ENCODE results near the gene RNF123. TPM values are rescaled to one million over a fixed set of nuclear protein-coding genes. Genes with fewer than 3 reads are reported as not detected.

Gene RNF123
- total RNA-seq, 1 experiment from 2014 or later = 40.6 TPM

DNA sequence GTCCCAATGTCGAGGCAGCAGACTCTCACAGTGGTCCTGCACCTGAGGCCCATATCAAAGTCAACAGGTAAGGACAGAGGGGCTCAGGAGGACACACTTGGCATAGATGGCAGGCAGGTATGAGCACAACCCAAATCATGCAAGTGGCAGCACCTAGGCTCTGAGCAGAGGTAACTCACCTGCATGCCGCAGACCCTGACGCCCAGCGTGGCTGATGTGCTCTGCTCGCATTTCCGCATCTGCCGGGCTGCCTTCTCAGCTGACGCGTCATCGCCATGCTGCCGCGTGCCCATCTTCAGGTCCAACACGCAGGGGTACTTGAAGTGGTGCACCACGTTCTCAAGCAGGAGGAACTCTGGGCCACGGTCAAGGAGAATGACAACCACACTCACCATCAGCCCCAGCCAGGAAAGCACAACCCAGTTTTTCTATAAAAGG, 38.6 kb downstream of the RNF123 start:
- Histone ChIP-seq H3K79me2 (ENCODE audit: insufficient read depth, low read length) (no peaks in the 10 kb centered on the region), H3K23ac (ENCODE audit: insufficient read length, low read depth, low read length) (no peak overlapping the region), H2BK20ac (ENCODE audit: low read depth, low read length, poor library complexity, severe bottlenecking) (no peak overlapping the region), H3K56ac (ENCODE audit: insufficient read length, low read depth, low read length) (no peak overlapping the region), H2BK12ac (ENCODE audit: insufficient read length, low read depth, low read length) (no peak overlapping the region), H4K91ac (ENCODE audit: insufficient read length, low read depth, low read length) (no peak overlapping the region), H2BK5ac (ENCODE audit: insufficient read length, low read length) (no peak overlapping the region), H4K5ac (ENCODE audit: insufficient read length, low read depth, low read length) (no peak overlapping the region), H4K8ac (replicated peaks; ENCODE audit: insufficient read length, low read depth, low read length) (no peak overlapping the region), H3K14ac (ENCODE audit: insufficient read depth, low read length) (no peak overlapping the region), H3K27ac (ENCODE audit: insufficient read length, low read depth, low read length) (no peak overlapping the region), H2AFZ (ENCODE audit: low read length) (no peak overlapping the region), H2AK5ac (ENCODE audit: insufficient read length, low read length) (no peak overlapping the region), H3K4me1 (ENCODE audit: insufficient read depth, low read length) (no peaks in the 10 kb centered on the region), H3K9me3 (ENCODE audit: control insufficient read depth, low read depth, low read length) (no peaks in the 10 kb centered on the region), H3K27me3 (ENCODE audit: insufficient read depth, low read length) (no peaks in the 10 kb centered on the region), H2BK120ac (ENCODE audit: low read depth, low read length, poor library complexity, severe bottlenecking) (no peak overlapping the region), H3K9ac (ENCODE audit: extremely low read depth, insufficient read length, low read length) (no peak overlapping the region), H3K23me2 (ENCODE audit: insufficient read length, low read depth, low read length, poor library complexity, severe bottlenecking) (peaks cover 14% of the 10 kb centered on the region), H3K79me1 (ENCODE audit: insufficient read depth, low read depth, low read length, poor library complexity, severe bottlenecking) (no peaks in the 10 kb centered on the region), H3K4me2 (ENCODE audit: insufficient read depth, insufficient read length, low read length) (no peak overlapping the region), H3K4ac (ENCODE audit: low read depth, low read length) (no peak overlapping the region), H4K20me1 (ENCODE audit: control insufficient read depth, insufficient read depth, insufficient read length) (no peaks in the 10 kb centered on the region), H3T11ph (ENCODE audit: low read length) (no peak overlapping the region), H3K18ac (ENCODE audit: insufficient read length, low read depth, low read length) (no peak overlapping the region), H2BK15ac (ENCODE audit: low read depth, low read length) (no peak overlapping the region)
- H3K27me3 Mint-ChIP-seq (ENCODE audit: low read depth) = no peaks in the 10 kb centered on the region
- no peaks in the 10 kb centered on the region for H3K9me3 Mint-ChIP-seq
- H3K27ac Mint-ChIP-seq = no peak overlapping the region
- peaks cover 6 to 10% of the 10 kb centered on the region in 2 experiments for H3K4me1 Mint-ChIP-seq
- WGBS (ENCODE audit: extremely low coverage, insufficient read length, low lambda C conversion rate) = no CpG with 5 or more reads among the region's 15 CpGs
- H3K36me3 Mint-ChIP-seq (ENCODE audit: insufficient read depth in 1 of 3, low read depth in 3 of 3) = peaks cover 8 to 52% (median 36%) of the 10 kb centered on the region in 3 experiments; a peak in 6 of 7 replicates
- TF ChIP-seq, protein P1, sequence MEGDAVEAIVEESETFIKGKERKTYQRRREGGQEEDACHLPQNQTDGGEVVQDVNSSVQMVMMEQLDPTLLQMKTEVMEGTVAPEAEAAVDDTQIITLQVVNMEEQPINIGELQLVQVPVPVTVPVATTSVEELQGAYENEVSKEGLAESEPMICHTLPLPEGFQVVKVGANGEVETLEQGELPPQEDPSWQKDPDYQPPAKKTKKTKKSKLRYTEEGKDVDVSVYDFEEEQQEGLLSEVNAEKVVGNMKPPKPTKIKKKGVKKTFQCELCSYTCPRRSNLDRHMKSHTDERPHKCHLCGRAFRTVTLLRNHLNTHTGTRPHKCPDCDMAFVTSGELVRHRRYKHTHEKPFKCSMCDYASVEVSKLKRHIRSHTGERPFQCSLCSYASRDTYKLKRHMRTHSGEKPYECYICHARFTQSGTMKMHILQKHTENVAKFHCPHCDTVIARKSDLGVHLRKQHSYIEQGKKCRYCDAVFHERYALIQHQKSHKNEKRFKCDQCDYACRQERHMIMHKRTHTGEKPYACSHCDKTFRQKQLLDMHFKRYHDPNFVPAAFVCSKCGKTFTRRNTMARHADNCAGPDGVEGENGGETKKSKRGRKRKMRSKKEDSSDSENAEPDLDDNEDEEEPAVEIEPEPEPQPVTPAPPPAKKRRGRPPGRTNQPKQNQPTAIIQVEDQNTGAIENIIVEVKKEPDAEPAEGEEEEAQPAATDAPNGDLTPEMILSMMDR (conservative IDR thresholded peaks at IDR 0.05) = no peak
- H3K4me3 Mint-ChIP-seq = no peak overlapping the region
- no peak for DNase-seq

All from H9 (cell line).